Gastrocnemius medialis (tissue), 4 donors: ENCODE results near the gene HRCT1. TPM values are rescaled to one million over a fixed set of nuclear protein-coding genes. Genes with fewer than 3 reads are reported as not detected.

Source experiments
- ATAC-seq, 2 donors: fragments of 150-250 bp; one replicate each; pipeline ENCODE4 v1.9.1; 2016
- DNase-seq, 2 donors: peaks; one replicate each; pipeline ENCODE4 v3.0.0-alpha.2; 2019
- H3K27ac ChIP-seq, 4 donors: fragments of 200-600 bp; sonication (generic); 1 replicate in 1 of 4; 2 replicates in 3 of 4; pipeline ENCODE4 v1.5.1; 2016 to 2018; ENCODE audit warnings: mild to moderate bottlenecking in 2 of 4, moderate library complexity in 1 of 4
- H3K27me3 ChIP-seq, 3 donors: fragments of 200-600 bp; sonication (generic) in 2 of 3; 1 replicate in 1 of 3; 2 replicates in 2 of 3; pipeline versions ENCODE4 v1.5.1 to v1.6.0; 2016 to 2019; ENCODE audit warnings: mild to moderate bottlenecking in 1 of 3, moderate library complexity in 1 of 3
- H3K36me3 ChIP-seq, 2 donors: fragments of 200-600 bp; sonication (generic) in 1 of 2; one replicate each; pipeline ENCODE4 v1.5.1; 2017 to 2018
- H3K4me1 ChIP-seq, 2 donors: fragments of 200-600 bp; sonication (generic) in 1 of 2; one replicate each; pipeline ENCODE4 v1.5.1; 2016 to 2017; ENCODE audit warnings: mild to moderate bottlenecking in 2 of 2
- H3K4me3 ChIP-seq, 4 donors: fragments of 200-600 bp; sonication (generic) in 3 of 4; 1 replicate in 1 of 4; 2 replicates in 3 of 4; pipeline ENCODE4 v1.5.1; 2016 to 2019; ENCODE audit warnings: mild to moderate bottlenecking in 2 of 4
- H3K9me3 ChIP-seq, 3 donors: fragments of 200-600 bp; sonication (generic) in 2 of 3; 1 replicate in 1 of 3; 2 replicates in 2 of 3; pipeline ENCODE4 v1.5.1; 2016 to 2019
- CTCF ChIP-seq, 5 experiments: fragments of 450-650 bp in 3 of 5; fragments of 200-600 bp in 2 of 5; sonication (generic) in 2 of 5; IDR thresholded peaks in 4 of 5; conservative IDR thresholded peaks in 1 of 5; 1 replicate in 4 of 5; 2 replicates in 1 of 5; pipeline ENCODE4 v1.5.1; 2016 to 2019; ENCODE audit warnings: antibody characterized with exemption in 5 of 5, mild to moderate bottlenecking in 3 of 5, moderate library complexity in 3 of 5
- POLR2A ChIP-seq, 2 donors: fragments of 450-650 bp; IDR thresholded peaks; one replicate each; pipeline ENCODE4 v1.6.1; 2017; ENCODE audit warnings: antibody characterized with exemption in 2 of 2, mild to moderate bottlenecking in 2 of 2, moderate library complexity in 2 of 2
- in situ Hi-C, 4 donors: fragments of 200-750 bp; cut with MboI; loops; one replicate each; pipeline versions ENCODE4 v1.15.0 to v1.8.0; 2017; ENCODE audit warnings: low sequenced_read_pairs in 4 of 4
- intact Hi-C: fragments of 100-400 bp; cut with DNase I; formaldehyde crosslinking; loops from one replicate; pipeline ENCODE4 v1.15.1; 2023; ENCODE audit warnings: low total_unique reads
- total RNA-seq, 4 donors: library from RNA; depleted of rRNA; stranded (reverse); fragments of >200 nt; gene quantifications; one replicate each; pipeline versions ENCODE4 v1.1.0 to v1.2.3, GENCODE V29; 2016

HRCT1 gene
- total RNA-seq, 4 donors from 2014 or later: 3.2 to 5.1 (median 3.3) TPM; not detected in 1

- Histone ChIP-seq H3K4me3 (no peak overlapping the region), H3K27me3 (no peaks in the 10 kb centered on the region), H3K27ac (peak overlapping the region; percentile 18 to 62 (median 62)), H3K4me1 (peaks cover 0 to 25% of the 10 kb centered on the region in 2 donors), H3K36me3 (no peaks in the 10 kb centered on the region), H3K9me3 (no peaks in the 10 kb centered on the region)
- intact Hi-C loops (loop anchor here (10.0 kb wide), 1 partner anchor 621 kb away; no protein-coding TSS in a partner anchor), in situ Hi-C loops (no loop called here)
- ATAC-seq (no peak), DNase-seq (no peak)
- TF ChIP-seq CTCF (IDR thresholded peaks at IDR 0.05 in 4 of 5, conservative IDR thresholded peaks at IDR 0.05 in 1 of 5) (no peak), POLR2A (IDR thresholded peaks at IDR 0.05) (no peak)
Measured at GRCh38 chr9:35923598-35923926, 17.6 kb downstream of the HRCT1 start.

- no peaks in the 10 kb centered on the region for H3K9me3 ChIP-seq
- H3K27me3 ChIP-seq: no peaks in the 10 kb centered on the region
- H3K36me3 ChIP-seq: no peaks in the 10 kb centered on the region
- intact Hi-C loops: loop anchor here (10.0 kb wide), 1 partner anchor 621 kb away; no protein-coding TSS in a partner anchor
- no peak overlapping the region for H3K4me3 ChIP-seq
- in situ Hi-C loops: no loop called here
- ATAC-seq: peak; percentile 42 to 62
- H3K4me1 ChIP-seq: peaks cover 0 to 24% of the 10 kb centered on the region in 2 donors
- TF ChIP-seq POLR2A (IDR thresholded peaks at IDR 0.05) (no peak), CTCF (IDR thresholded peaks at IDR 0.05 in 4 of 5, conservative IDR thresholded peaks at IDR 0.05 in 1 of 5) (no peak)
- DNase-seq: no peak
- H3K27ac ChIP-seq: peak overlapping the region; percentile 18 to 62 (median 62)
Measured at GRCh38 chr9:35923927-35924763, 18.1 kb downstream of the HRCT1 start.

- intact Hi-C loops (loop anchor here (10.0 kb wide), 1 partner anchor 616 kb away; no protein-coding TSS in a partner anchor), in situ Hi-C loops (no loop called here)
- no peaks in the 10 kb centered on the region for H3K27me3 ChIP-seq
- TF ChIP-seq POLR2A (IDR thresholded peaks at IDR 0.05) (no peak), CTCF (IDR thresholded peaks at IDR 0.05 in 4 of 5, conservative IDR thresholded peaks at IDR 0.05 in 1 of 5) (no peak)
- DNase-seq: no peak
- no peaks in the 10 kb centered on the region for H3K9me3 ChIP-seq
- H3K36me3 ChIP-seq: no peaks in the 10 kb centered on the region
- peak overlapping the region in 3 of 4 donors; percentile 39 to 51 (median 46) for H3K27ac ChIP-seq
- peak overlapping the region in 3 of 4 donors; percentile 1 to 17 (median 13) for H3K4me3 ChIP-seq
- H3K4me1 ChIP-seq: peaks cover 0 to 6% of the 10 kb centered on the region in 2 donors
- ATAC-seq: no peak
Measured at GRCh38 chr9:35928591-35929452, 22.8 kb downstream of the HRCT1 start.

- peak overlapping the region in 3 of 4 donors; percentile 39 to 51 (median 46) for H3K27ac ChIP-seq
- H3K4me1 ChIP-seq: peaks cover 0 to under 1% of the 10 kb centered on the region in 2 donors
- DNase-seq: no peak
- no peak overlapping the region for H3K4me3 ChIP-seq
- H3K27me3 ChIP-seq: no peaks in the 10 kb centered on the region
- H3K9me3 ChIP-seq: no peaks in the 10 kb centered on the region
- no peaks in the 10 kb centered on the region for H3K36me3 ChIP-seq
- ATAC-seq: no peak
- TF ChIP-seq CTCF (IDR thresholded peaks at IDR 0.05 in 4 of 5, conservative IDR thresholded peaks at IDR 0.05 in 1 of 5) (no peak), POLR2A (IDR thresholded peaks at IDR 0.05) (no peak)
- in situ Hi-C loops (no loop called here), intact Hi-C loops (loop anchor here (10.0 kb wide), 1 partner anchor 615 kb away; no protein-coding TSS in a partner anchor)
Measured at GRCh38 chr9:35929453-35929718, 23.4 kb downstream of the HRCT1 start.
